Activated CD4-positive, alpha-beta T cell treated with anti-CD3 and anti-CD28 coated beads, Interleukin-2, amount 50 U/mL, for 1 hour (primary cell): ENCODE data around the gene GNAS.

Experiments used
- DNase-seq: peaks from one replicate; pipeline ENCODE4 v3.0.0-alpha.2; 2020

Gene GNAS

GRCh38 chr20:58854638-58855471 is 2.3 kb downstream of the GNAS start:
- no peak for DNase-seq

GRCh38 chr20:58855506-58856389 is 3.2 kb downstream of the GNAS start:
- no peak for DNase-seq

GRCh38 chr20:58863044-58863790 is 10.7 kb downstream of the GNAS start:
- no peak for DNase-seq

- no peak for DNase-seq
Observed at GRCh38 chr20:58864346-58864745, 11.8 kb downstream of the GNAS start.

GRCh38 chr20:58865843-58866242 is 13.3 kb downstream of the GNAS start:
- no peak for DNase-seq

- no peak for DNase-seq
Observed at GRCh38 chr20:58867211-58867610, 14.7 kb downstream of the GNAS start.

- no peak for DNase-seq
Observed at GRCh38 chr20:58868795-58869194, 16.3 kb downstream of the GNAS start.

- DNase-seq = no peak
Observed at GRCh38 chr20:58869662-58870227, 17.2 kb downstream of the GNAS start.

- DNase-seq = peak; percentile 54
Observed at GRCh38 chr20:58870293-58871014, 17.9 kb downstream of the GNAS start.

- DNase-seq = no peak
Observed at GRCh38 chr20:58871533-58872102, 19.1 kb downstream of the GNAS start.

GRCh38 chr20:58874469-58874868 is 22.0 kb downstream of the GNAS start:
- DNase-seq = no peak

- DNase-seq = no peak
Observed at GRCh38 chr20:58875111-58875510, 22.6 kb downstream of the GNAS start.

- no peak for DNase-seq
Observed at GRCh38 chr20:58875541-58876134, 23.1 kb downstream of the GNAS start.

GRCh38 chr20:58876437-58876836 is 23.9 kb downstream of the GNAS start:
- no peak for DNase-seq

- DNase-seq = no peak
Observed at GRCh38 chr20:58877050-58877975, 24.8 kb downstream of the GNAS start.

- DNase-seq = no peak
Observed at GRCh38 chr20:58877976-58878360, 25.5 kb downstream of the GNAS start.

GRCh38 chr20:58878399-58878798 is 25.9 kb downstream of the GNAS start:
- DNase-seq = no peak

- no peak for DNase-seq
Observed at GRCh38 chr20:58880441-58880840, 27.9 kb downstream of the GNAS start.

- no peak for DNase-seq
Observed at GRCh38 chr20:58880994-58881752, 28.7 kb downstream of the GNAS start.

- no peak for DNase-seq
Observed at GRCh38 chr20:58882704-58883089, 30.2 kb downstream of the GNAS start.
